ENCODE results near the gene GTF2F2. TPM values are rescaled to one million over a fixed set of nuclear protein-coding genes. Genes with fewer than 3 reads are reported as not detected.

GTF2F2 gene
- total and polyA plus RNA-seq, 2 donors (not counting 3 experiments of a cell fraction or from before 2014, with no cell fraction given), result 7.5 to 23.6 TPM

- no peaks in the 10 kb centered on the region for H3K9me1 ChIP-seq (replicated peaks; ENCODE audit: control insufficient read depth, extremely low read depth, insufficient read depth, low read length)
- intact Hi-C loops (cut with micrococcal nuclease), result no loop called here
- dilution Hi-C loops (cut with MboI; ENCODE audit: extremely low pct_ligation_motif_present, low sequenced_read_pairs), result no loop called here
- no peaks in the 10 kb centered on the region for H3K27me3 ChIP-seq (ENCODE audit: control insufficient read depth in 2 of 2, insufficient read depth in 2 of 2, low read length in 2 of 2)
- peak overlapping the region; percentile 78 for H3K27ac ChIP-seq (ENCODE audit: insufficient read depth, low read depth, low read length)
- ChIA-PET POLR2A (no interaction called here), CTCF (interaction anchor here (0.9 to 3.9 kb wide), 8 partner anchors 14 to 119 kb away, joined by 3 to 19 read pairs (median 3); partner anchors contain the start of gene GTF2F2)
- TF ChIP-seq FOS (IDR thresholded peaks at IDR 0.05; ENCODE audit: borderline replicate concordance, insufficient read depth, low read length), result no peak
- no peak for TF ChIP-seq EZH2 (IDR thresholded peaks at IDR 0.05; ENCODE audit: borderline replicate concordance, low read depth, low read length, severe bottlenecking)
- TF ChIP-seq POLR2AphosphoS5 (IDR thresholded peaks at IDR 0.05; ENCODE audit: insufficient read depth, low read depth, low read length), result no peak
- no peak for TF ChIP-seq JUN (IDR thresholded peaks at IDR 0.05; ENCODE audit: borderline replicate concordance, insufficient read depth, insufficient read length, low read depth)
- TF ChIP-seq MAX (IDR thresholded peaks at IDR 0.05; ENCODE audit: insufficient read depth, insufficient read length), result no peak
- no peak for TF ChIP-seq GATA2 (IDR thresholded peaks at IDR 0.05; ENCODE audit: insufficient read depth, insufficient read length, low read depth, low read length)
- TF ChIP-seq MYC (IDR thresholded peaks at IDR 0.05; ENCODE audit: low read depth, low read length), result no peak
- TF ChIP-seq POLR2A (IDR thresholded peaks at IDR 0.05; ENCODE audit: low read depth, low read length), result no peak
- no peak for TF ChIP-seq CTCF (IDR thresholded peaks at IDR 0.05; ENCODE audit: extremely low read depth in 1 of 2, insufficient read depth in 1 of 2, low read depth in 1 of 2, low read length in 2 of 2)
- DNase-seq (ENCODE audit: low read depth, low spot score), result peak; percentile 65
- no peak overlapping the region for H3K4me3 ChIP-seq (replicated peaks in 1 of 3; ENCODE audit: insufficient read depth in 1 of 3, low read depth in 1 of 3, low read length in 3 of 3)
- FAIRE-seq, result peak; percentile 28
- peak overlapping the region; percentile 48 for H3K9ac ChIP-seq (replicated peaks; ENCODE audit: extremely low read depth, insufficient read depth, low read length)
- peaks cover 4% of the 10 kb centered on the region for H3K79me2 ChIP-seq (ENCODE audit: control insufficient read depth, insufficient read depth, low read length)
- no peaks in the 10 kb centered on the region for H3K36me3 ChIP-seq (ENCODE audit: control insufficient read depth in 2 of 2, extremely low read depth in 1 of 2, insufficient read depth in 2 of 2, low read length in 2 of 2)
- BruUV-seq (replicated peaks), result no TSS peak
- peak overlapping the region; percentile 69 for H3K4me2 ChIP-seq (ENCODE audit: insufficient read depth, low read length)
- no peaks in the 10 kb centered on the region for H4K20me1 ChIP-seq (replicated peaks; ENCODE audit: control insufficient read depth, extremely low read depth, insufficient read depth, low read length)
- peak overlapping the region; percentile 9 for H2AFZ ChIP-seq (ENCODE audit: low read depth, low read length)
- peaks cover 14% of the 10 kb centered on the region for H3K4me1 ChIP-seq (ENCODE audit: control insufficient read depth, extremely low read depth, insufficient read depth, low read length)
- no peaks in the 10 kb centered on the region for H3K9me3 ChIP-seq (replicated peaks; ENCODE audit: control insufficient read depth, insufficient read depth, low read length)
These were observed 41.9 kb downstream of the GTF2F2 start for GRCh38 chr13:45162194-45162593.
